HG03571 (cell line): ENCODE data around the gene BMERB1.
"Not testable (repeated sequence)": the region's sequence is repeated elsewhere in the genome, so short reads cannot be mapped to it uniquely, and the experiment has no call there.

Experiments
- ATAC-seq: cut with Tn5 transposase; IDR thresholded peaks from one replicate; pipeline ENCODE4 v1.9.1; 2021; ENCODE audit not compliant: unreplicated experiment

BMERB1 gene

DNA sequence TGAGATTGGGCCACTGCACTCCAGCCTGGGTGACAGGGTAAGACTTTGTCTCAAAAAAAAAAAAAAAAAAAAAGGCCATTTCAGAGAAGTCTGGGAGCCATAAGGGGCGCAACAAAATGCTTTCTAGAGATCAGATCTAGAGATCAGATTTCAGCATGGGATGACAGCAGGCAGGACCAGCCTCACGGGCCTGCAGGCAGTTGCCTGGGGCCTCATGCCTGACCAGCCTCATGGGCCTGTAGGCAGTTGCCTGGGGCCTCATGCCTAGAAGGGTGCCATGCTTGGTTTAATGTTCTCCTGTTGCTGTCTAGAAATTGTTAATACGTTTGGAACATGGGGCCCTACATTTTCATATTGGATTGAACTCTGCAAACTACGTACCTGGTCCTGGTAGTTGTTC is 149.1 kb downstream of the BMERB1 start:
- ATAC-seq, result no peak

DNA sequence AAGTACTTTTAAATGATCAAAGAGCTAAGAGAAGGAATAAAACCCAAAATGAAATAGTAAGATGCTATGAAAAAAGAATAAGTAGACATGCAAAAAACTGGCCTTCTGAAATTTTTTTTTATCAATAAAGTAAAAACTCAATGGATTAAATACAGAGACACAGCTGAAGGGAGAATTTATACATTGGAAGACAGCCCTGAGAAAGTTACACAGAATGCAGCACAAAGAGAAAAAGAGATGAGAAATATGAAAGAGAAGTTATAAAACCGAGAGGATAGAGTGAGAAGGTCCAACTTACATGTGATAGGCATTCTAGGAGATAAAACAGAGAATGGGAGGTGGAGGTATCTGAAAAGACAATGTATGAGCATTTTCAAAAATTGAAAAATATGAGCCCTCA is 151.6 kb downstream of the BMERB1 start:
- no peak for ATAC-seq

DNA sequence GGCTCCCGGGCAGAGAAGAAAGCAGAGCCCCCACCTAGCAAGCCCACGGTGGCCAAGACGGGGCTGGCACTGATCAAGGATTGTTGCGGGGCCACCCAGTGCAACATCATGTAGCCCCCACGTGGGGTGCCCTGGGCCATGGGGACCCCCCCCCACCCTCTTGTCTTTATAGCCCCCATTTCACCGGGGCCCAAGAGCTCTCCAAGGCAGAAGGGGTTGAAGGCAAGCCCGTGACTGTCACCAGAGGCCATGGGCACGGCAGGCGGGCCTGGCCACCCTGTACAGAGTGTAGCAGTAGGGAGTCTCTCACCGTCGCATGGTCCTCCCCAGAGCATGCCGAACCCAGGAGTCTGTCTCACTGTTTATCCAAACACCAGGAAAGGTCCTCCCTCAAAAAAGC is 152.3 kb downstream of the BMERB1 start:
- ATAC-seq, result no peak

DNA sequence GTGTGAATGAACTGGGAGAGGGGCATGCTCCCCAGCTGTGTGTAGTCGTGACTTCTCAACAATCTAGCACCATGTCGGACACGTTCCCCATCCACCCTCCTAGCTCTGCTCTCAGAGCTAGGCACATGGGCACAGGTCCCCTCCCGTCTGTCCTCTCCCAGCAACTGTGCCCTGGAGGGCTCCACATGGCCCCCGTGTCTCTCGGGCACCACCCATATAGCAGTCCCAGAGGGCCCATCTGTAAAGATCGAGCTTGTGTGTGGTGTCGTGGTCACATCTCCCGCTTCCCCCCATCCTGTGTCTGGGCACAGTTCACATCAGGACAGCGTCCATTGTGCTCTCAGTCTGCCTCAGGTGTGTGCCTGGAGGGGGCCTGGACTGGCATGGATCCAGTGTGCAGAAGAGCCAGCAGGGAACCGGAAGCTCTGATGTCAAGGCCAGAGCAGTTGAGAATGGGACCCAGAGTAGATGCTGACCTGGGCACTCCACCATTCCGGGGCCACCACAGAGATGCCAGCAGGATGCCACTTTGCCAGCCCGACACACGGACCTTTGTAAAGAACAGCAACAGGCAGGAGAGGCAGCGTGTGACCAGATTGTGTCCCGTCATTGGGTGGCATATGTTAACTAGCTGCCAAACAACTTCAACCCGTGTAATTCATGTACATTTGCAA is 152.9 kb downstream of the BMERB1 start:
- ATAC-seq, result no peak

DNA sequence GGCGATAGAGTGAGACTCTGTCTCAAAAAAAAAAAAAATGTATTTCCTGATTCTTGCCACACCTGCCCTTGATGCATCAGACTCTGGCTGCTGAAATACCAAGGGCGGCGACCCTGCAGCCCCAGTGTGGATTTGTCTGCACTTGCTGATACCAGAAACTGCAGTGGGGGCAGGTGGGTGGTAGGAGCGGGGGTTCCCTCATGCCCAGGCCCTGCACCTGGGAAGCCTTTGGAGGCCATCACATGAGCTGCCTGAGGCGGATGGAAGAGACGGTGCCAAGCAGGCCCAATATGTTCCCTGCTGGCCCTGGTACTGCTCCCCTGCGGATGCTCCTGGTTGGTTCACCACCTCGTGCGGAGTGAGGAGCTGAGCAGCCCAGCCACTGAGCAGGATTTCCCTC is 157.9 kb downstream of the BMERB1 start:
- no peak for ATAC-seq

DNA sequence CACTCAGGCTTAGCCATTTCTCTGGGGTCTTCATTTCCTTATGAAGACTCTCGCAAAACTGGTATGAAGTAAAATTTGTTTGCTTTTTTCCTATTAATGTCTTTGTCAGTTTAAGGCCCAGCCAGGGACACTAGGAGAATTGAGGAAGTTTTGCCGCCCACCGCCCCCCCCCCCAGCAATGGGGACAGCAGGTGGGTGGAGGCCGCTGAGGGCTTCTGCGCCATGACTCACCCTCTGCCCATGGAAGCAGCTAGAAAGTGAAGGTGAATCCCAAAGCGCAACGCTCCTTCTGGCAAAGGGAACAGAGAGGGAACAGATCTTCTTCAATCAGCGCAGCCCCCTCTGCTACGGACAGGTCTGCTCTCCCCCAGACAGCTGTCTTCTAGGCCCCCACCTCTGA is 158.8 kb downstream of the BMERB1 start:
- ATAC-seq, result no peak

DNA sequence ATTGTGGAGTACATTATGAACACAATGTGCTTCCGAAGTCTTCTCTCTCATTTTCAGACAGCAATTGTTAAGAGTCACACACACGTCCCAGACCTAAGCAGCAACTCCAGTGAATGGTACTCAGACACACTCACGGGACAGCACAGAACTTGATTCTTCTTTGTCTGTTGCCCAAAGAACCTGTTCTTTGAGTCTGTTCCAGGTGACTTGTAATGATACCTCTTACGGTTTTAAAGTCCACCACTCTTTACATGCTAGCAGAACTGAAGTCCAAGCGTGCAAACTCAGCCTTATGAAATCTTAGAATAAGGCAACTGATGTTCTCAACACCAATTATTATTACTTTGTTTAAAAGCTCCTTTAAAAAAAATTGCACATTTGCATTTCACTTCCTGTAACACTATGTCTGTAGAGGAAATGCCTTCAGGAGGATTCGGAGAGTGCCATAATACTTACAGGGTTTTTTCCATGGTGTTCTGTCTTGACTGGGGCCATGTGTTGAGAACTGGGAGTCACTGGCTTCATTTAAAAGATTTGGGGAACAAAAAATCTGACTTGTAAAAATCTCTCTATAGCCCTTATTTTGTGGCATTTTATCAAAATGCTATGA is 160.4 kb downstream of the BMERB1 start:
- ATAC-seq, result no peak

DNA sequence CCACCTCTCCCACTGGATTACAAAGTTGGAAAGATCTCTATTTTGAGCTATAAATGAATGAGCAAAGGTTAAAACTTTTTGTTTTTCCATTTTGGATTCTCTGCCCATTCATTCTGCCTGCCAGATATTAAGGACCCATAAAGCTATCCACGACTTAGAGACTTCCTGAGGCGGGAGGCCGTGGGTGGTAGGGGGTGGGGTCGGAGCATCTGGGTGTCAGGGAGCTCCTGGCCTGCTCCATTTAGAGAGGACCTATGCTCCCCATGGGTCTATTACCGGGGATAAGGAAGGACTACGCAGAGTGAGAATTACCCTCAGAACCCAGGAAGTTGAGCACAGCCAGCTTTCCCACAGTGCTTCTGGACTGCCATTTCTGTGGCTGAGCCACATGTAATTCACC is 162.7 kb downstream of the BMERB1 start:
- ATAC-seq, result no peak

DNA sequence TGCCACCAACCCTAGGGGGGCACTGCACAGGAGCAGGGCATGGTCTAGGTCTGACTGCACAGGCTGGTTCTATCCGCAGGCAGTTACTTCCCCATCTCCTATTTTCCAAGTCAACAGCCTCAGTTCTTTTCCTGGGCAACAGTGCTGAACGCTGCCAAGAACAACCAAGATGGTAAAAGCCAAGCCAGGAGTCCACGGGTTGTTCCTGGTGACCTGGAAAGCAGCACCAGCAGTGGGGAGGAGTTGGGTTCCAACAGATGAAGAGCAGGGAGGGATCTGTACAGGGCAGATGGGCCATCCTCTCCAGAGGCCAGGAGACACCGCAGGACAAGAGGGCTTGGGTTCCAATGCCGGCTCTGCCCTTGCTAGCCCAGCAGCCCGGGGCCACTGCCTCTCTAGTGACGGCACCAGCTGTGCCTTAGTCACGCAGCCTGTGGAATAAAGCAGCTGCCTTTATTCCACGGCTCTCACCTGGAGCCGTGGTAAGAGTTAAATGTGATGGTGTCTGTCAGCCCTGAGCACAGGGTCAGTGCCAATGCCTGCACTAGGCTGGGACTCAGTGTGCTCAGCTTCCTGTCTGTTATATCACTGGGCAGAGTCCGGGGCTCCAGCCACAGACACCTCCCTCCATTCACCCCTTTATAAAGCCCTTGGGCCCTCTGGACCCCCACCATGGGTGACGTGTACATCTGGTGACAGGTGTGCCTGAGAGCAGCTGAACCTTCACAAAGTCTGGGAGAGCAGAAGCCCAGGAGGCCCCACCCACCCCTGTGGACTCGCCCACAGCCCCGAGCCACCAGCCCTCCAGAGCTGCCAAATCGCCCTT is 163.6 kb downstream of the BMERB1 start:
- ATAC-seq, result no peak

DNA sequence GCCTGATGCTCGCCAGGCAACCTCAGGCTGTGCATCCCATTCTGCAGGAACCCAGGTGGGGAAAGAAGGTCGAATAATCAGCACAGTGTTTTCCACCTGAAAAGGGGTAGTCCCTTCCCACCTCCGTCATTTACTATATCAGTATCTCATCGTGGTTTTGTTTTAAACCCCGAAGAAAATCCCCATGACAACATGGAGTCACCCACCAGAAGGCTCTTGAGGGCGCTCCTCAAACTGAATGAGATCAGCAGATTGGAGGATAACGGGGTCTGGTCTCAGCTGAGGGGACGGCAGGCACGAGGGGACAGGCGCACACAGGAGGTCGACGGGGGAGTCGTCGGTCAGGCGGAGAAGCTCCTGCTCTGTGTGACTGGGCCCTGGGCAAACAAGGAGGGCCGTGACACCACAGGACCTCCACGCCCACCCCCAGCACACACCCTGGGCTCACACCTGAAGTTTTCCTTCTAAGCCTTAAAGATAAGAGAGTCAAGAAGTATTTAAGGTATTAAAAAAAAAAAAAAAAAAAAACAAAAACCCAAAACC is 164.3 kb downstream of the BMERB1 start:
- no peak for ATAC-seq

DNA sequence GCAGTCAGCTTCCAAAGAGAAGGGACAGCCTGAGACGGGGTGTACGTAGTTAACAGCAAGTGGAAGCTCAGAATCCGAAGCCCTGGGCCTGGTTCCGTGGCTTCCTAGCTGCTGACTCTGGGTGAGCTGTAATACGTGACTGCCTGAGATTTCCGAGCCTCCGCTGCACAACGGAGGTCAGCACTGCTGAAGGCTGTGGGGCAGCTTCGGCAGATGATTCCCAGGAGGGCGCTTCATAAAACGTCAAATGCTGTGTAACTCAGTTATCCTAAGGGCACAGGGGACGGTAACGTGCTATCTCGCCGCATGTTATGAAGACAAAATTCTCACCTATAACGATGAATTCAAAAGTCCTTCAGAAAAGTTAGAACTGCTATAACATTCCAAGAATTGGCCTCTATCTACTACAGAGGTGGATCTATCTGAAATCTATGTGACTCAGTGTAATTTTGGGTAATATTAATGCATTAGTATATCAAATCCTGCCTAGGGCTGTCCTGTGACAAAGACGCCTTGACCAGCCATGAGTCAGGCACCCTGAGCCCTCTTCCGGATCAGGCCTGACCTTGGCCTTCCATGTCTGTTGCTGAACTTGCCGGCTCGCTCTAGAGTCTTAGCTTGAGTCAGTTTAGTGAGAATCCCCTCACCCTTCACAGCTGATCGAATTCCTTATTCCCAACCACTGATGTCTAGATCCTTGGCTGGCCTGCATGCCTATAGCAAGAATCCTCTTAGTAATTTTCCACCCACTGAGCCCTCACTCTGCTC is 165.1 kb downstream of the BMERB1 start:
- ATAC-seq, result no peak

DNA sequence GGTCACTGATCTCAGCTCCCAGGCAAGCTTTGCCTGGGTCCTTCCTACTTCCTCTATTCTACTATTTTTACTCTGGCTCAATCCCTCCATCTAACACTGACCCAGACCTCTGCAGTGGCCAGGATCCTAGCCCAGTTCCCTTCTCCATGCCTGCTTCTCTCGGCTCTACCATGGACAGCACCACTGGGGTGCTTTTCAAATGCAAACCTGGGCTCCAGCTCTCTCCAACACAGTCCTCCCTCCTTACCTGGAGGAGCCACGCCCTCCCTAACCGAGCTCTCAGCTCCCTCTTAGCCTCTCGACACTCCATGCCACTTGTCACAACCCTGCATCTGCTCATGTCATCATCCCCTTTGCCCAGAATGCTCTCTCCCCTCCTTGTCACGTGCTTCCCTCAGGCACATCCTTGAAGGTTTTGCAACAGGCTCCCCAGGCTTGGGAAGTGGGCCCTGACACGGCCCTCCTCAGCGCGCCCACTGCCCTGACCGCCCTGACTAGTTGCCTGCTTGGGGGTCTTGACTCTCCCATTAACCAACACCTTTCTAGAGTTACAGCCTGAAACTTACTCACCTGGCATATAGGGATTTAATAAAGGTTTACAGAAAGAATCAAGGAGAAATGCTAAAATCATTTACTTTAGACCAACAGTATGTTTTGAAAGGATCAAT is 167.0 kb downstream of the BMERB1 start:
- no peak for ATAC-seq

DNA sequence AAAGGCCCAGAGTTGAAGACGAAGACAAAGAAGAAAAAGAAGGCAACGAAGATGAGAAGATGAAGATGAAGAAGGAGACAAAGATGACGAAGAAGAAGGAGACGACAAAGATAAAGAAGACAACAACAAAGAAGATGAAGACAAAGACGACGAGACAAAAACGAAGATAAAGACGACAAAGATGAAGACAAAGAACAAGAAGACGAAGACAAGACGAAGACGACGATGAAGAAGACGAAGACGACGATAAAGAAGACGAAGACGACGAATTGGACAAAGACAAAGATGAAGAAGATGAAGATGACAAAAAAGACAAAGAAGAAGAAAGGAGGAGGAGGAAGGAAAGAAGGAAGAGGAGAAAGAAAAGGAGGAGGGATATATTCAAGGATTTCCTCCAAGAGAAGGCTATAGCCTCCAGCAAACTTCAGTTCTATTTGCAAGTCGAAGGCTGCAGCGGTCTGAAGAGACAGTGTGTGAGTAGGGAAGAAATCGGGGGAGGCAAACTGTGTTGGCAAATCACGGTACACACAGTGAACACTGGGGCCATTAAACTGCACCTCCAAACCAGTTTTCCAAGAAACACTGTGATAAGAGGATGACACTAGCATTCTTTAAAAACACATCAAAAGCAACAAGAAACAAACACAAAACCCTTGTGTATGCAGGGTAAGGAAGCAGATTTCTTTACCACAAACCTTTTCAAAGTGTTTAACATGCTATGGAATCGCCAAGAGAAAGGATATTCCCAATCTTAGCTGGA is 168.1 kb downstream of the BMERB1 start:
- no peak for ATAC-seq

DNA sequence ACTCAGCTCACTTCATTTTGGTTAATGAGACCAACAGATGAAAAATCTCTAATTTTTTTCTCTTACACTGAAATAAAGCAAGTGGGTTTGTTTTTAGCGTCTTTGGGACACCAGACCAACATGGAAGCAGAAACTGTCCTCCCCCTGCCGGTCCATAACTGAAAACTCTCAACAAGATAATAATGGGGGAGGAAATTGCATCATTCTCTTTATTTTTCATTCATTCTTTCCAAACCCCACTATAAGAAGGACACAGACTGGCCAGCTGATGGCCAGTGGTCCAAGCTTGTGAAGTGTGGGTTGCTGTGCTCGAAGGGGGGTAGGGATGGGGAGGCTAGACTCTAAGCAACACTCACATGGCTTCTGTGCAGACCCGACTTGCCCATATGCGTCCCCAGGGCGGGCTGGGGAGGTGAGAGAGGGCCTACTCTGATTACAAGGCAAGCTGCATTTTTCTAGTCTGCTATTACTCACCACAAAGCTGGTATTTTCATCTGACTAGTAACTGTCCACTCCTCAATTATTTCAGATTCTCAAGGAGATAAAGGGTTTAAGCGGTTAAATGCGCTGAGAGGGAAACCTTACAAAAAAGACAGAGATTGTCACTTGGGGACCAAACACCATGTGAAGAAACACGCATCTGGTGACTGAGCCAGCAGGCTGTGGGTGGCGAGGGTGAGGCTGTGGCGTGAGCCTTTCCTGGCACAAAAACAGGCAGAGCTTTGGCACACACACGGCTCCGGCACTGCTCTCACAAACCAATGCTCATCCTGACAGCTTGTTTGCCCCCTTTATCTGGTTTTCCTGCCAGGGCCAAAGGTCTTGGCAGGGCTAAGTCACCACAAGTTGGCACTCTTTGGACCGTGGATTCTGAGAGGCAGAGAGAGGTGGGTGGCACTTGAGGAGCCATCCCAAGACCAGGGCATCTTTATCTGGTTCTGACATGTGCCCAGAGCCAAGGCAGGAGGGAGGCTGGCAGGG is 170.4 kb downstream of the BMERB1 start:
- no peak for ATAC-seq

DNA sequence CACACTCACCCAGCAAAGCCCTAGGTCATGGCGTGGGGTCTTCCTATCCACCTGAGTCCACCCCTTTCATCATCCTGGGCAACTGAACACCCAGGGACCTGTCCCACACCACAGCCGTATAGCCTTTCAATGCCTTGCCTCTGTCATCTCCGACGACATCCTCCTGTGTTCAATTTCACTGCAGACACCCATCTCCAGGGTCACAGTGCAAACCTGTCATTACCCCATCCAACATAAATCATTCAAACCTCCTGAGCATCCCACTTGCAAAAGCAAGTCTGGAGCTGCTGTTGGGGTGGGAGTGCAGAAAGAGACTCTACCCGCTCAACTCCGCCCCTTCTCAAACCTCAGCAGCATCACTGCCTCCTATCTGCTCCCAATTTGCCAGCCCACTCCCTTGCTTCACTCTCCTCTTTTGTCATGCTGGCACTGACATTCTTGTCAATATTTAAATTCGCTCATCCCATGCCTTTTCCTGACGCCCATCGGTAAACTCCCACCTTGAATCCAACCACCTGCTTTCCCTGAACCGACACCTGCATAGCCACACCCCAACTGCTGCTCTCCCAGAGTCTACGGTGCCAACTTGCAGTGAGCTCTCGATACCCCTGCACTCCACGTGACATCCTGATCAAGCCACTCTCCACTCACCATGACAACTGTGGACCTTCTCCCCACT is 171.6 kb downstream of the BMERB1 start:
- no peak for ATAC-seq

DNA sequence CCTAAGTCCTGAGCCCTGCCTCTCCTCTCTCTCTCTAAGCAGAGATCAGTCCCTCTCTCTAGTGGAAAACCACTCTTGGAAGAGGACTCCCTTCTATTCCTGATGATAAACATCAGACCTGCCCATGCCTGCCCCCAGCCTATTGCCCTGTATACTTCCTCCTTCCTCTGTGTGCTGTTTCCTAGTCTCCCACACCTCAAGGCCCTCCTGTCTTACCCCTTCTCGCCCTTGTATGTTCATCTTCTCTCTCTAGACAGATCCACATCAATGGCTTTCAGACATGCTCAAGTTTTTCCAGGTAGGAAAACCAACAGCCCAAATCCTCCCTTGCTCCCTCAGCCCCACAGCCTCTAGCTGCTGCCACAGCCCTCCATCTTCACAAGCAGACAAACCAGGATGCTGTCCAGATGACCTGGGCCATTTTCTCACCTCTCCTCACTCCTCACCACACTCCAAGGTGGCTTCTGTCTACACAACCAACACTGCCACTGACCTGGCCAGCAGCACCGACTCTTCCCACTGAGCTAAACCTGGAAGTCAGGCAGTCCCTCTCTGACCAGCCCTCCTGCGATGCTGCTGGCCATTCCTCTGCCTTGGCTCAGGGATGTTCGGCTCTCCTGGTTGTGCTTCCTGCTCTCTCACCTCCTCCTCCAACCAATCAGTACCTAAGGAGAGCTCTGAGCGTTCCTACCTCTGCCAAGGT is 172.3 kb downstream of the BMERB1 start:
- ATAC-seq, result no peak

DNA sequence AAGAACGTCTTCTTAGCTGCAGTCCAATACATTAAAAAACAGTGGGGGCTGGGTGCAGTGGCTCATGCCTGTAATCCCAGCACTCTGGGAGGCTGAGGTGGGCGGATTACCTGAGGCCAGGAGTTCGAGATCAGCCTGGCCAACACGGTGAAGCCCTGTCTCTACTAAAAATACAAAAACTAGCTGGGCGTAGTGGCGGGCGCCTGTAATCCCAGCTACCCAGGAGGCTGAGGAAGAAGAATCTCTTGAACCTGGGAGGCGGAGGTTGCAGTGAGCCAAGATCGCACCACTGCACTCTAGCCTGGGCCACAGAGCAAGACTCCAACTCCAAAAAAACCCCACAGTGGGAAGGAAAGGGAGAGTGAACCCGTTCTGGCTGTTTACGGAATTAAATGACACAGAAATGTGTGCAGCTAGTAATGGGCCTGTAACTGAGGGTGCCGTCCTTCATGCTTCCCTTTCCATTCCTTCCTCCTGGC is 172.9 kb downstream of the BMERB1 start:
- ATAC-seq, result not testable (repeated sequence)
